HG03060 (cell line): ENCODE measurements around the gene UBE2K.
"Not testable (repeated sequence)": the region's sequence is repeated elsewhere in the genome, so short reads cannot be mapped to it uniquely, and the experiment has no call there.

Experiments
- ATAC-seq: cut with Tn5 transposase; IDR thresholded peaks from one replicate; pipeline ENCODE4 v1.9.1; 2021; ENCODE audit warnings: low read depth, moderate number of reproducible peaks; ENCODE audit not compliant: unreplicated experiment

Gene UBE2K

DNA sequence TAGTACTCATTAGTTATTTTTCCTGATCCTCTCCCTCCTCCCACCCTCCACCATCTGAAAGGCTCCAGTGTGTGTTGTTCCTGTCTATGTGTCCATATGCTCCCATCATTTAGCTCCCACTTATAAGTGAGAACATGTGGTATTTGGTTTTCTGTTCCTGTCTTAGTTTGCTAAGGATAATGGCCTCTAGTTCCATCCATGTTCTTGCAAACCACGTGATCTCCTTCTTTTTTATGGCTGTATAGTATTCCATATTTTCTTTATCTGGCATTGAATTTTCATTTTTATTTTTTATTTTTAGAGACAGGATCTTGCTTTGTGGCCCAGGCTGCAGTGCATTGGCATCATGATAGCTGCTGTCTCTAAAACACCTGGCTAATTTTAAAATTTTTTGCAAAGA lies 11.9 kb upstream of the UBE2K start:
- ATAC-seq: no peak

DNA sequence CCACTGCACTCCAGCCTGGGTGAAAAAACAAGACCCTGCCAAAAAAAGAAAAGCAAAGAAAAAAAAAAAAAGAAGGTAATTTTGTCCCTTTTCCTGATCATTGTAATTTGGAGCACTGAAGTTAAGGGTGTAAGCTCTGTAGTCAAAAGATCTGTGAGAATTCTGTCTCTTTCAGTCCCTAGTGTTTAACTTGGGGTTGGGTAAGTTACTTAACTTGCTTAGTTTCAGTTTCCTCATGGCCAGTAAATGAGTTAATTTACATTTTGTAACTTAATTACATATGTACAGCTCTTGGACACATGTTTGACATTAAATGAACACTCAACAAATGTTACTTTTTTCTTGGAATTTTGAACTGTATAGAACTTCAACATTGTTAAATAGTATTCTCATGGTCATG lies 10.9 kb upstream of the UBE2K start:
- ATAC-seq: no peak

DNA sequence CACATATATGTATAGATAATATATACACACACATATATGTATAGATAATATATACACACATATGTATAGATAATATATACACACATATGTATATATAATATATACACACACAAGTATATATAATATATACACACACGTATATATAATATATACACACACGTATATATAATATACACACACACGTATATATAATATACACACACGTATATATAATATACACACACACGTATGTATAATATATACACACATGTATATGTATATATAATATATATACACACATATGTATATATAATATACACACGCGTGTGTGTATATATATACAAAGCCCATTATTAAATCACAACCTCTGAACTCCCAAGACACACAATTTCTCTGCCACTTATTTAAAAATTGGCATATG lies 8.0 kb upstream of the UBE2K start:
- ATAC-seq: no peak

DNA sequence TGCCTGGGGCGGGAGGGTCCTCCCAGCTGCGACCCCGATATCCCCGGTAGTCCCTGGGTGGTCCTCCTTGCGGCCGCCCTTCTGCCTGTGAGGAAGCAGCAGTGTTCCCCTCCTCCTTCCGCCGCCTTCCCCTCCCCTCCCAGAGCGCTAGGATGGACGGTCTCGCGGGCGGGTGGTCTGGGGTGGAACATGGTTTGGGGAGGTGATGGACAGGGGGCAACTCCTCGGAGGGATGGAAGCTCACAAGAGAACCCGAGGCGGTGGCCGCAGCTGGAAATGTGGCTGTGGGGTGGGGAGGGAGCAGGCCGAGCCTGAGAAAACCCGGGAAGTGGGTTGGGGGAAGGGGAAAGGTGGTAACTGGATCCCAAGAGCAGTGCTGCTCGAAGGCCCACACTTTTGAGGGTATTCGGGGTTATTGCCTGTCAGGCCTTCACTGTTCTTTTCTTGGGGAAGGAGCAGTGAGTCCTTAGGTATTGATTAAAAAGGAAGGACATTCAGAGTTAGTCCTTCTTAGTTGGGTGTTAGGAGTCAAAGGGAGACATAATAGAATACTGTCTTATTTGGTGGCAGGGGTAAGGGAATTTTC lies 581 bp downstream of the UBE2K start:
- no peak for ATAC-seq

DNA sequence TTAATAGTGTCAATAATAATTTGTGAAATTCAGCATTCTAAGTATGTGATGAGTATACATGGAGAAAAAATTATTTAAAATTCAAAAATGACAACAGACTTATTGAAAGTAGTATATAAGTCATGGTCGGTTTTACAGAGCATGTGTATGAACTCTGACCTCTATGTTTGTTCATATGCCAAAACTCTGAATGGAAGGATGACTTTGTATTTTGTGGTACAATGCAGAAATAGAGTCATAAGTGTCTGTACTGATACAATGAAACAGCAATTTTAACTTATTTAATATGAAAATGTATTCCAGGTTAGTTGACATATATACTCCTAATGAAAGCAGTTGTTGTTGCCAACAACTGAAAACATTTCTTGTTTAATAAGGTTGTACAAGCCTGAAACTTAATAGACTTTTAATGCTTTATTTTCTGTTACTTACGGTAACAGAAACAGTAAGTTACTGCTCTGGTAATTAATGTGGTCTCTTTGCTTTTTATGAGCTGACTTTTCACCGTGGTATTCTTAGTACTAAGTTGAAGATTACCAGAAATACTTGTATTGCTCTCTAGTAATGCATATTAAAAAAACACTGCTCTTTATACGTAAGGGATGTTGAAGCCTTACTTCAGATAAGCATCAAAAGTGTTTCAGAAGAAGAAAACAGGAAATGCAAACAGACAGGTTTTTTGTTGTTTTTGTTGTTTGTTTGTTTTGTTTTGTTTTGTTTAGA lies 1.9 kb downstream of the UBE2K start:
- ATAC-seq: no peak

DNA sequence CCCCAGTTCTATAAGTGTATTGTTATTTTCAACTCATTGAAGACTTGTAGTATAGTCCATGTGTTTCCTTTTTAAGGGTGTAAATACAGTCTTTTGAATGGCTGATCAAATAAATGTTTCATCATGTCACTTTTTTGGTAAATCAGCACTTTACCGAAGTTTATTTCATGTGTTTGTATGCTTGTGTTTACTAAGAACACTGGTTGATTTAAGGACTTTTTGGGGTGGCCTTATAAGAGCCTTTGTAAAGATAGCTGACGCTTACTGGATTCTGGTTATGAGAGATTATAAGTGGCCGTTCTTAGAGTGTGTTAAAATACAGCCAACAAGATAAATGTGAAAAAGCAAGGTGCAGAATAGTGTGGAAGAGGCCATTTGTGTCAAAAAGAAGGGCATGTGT lies 2.6 kb downstream of the UBE2K start:
- no peak for ATAC-seq

DNA sequence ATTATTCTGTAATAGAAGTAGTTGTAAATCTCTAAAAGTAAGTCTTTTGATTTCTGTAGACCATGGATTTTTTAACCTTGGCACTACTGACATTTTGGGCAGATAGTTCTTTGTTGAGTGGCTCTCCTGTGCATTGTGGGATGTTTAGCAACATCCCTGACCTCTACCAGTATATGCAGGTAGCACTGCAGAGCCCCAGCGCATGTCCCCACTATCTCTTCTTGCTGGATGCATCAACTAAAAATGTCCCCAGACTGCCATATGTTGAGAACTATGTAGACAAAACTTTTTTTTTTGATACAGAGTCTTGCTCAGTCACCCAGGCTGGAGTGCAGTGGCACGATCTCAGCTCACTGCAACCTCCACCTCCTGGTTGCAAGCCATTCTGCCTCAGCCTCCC lies 4.8 kb downstream of the UBE2K start:
- ATAC-seq: no peak

DNA sequence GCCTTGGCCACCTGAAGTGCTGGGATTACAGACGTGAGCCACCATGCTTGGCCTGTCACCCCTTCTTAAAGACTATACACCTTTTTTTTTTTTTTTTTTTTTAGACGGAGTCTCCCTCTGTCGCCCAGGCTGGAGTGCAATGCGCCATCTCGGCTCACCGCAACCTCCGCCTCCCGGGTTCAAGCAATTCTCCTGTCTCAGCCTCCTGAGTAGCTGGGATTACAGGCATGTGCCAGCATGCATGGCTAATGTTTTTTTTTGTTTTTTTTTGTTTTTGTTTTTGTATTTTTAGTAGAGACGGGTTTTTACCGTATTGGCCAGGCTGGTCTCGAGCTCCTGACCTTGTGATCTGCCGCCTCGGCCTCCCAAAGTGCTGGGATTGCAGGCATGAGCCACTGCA lies 6.9 kb downstream of the UBE2K start:
- not testable (repeated sequence) for ATAC-seq

DNA sequence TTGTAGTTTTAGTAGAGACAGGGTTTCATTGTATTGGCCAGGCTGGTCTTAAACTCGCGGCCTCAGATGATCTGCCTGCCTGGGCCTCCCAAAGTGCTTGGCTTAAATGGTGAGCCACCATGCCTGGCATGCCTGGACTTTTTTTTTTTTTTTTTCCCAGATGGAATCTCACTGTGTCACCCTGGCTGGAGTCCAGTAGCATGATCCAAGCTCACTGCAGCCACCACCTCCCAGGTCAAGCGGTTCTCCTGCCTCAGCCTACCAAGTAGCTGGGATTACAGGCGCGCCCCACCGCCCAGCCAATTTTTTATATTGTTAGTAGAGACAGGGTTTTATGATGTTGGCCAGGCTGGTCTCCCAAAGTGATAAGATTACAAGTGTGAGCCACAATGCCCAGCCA lies 8.4 kb downstream of the UBE2K start:
- no peak for ATAC-seq

DNA sequence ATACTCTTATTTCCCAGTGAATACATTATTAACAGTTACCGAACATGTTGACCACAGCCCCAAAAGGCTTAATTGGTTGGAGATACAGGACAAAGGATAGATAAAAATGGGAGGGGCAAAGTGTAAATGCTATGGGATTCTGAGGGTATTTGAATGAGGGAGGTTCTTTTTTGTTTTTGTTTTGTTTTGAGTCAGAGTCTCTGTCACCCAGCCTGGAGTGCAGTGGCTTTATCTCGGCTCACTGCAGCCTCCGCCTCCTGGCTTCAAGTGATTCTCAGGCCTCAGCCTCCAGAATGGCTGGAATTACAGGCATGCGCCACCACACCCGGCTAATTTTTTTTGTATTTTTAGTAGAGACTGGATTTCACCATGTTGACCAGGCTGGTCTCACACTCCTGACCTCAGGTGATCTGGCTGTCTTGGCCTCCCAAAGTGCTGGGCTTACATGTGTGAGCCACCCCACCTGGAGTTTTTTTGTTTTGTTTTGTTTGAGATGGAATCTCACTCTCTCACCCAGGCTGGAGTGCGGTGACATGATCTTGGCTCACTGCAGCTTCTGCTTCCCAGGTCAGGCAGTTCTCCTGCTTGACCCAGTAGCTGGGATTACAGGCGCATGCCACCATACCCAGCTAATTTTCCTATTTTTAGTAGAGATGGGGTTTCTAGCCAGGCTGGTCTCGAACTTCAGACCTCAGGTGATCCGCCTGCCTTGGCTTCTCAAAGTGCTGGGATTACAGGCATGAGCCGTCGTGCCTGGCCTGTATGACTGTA lies 9.0 kb downstream of the UBE2K start:
- ATAC-seq: no peak

DNA sequence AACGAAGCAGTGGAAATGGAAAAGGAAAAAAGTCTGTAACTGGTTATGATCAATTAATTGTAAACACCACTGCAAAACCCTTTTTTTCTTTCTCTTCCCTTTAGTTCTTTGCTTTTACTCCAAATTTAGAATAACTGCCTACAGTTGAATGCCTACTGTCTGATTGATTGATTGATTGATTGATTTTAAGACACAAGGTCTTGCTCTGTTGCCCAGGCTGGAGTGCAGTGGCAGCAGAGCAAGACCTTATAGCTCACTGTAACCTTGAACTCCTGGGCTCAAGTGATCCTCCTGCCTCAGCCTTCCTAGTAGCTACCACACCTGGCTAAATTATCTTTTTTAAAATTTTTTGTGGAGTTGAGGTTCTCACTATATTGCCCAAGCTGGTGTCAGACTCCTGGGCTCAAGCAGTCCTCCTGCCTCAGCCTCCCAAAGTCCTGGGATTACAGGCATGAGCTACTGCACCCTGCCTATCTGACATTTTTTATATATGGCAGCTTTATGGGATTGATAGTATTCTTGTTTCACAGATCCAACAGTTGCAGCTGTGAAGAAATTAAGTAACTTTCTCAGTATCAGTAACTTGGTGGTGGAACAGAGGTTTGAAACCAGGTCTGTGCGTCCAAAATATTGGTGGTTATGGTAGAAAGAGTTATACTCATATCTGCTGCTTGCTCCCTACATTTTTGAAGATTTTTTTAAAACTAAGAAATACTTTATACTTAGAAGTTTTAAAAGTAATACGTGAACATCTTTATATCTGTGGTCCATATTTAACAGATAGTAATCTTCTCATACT lies 12.4 kb downstream of the UBE2K start:
- ATAC-seq: no peak

DNA sequence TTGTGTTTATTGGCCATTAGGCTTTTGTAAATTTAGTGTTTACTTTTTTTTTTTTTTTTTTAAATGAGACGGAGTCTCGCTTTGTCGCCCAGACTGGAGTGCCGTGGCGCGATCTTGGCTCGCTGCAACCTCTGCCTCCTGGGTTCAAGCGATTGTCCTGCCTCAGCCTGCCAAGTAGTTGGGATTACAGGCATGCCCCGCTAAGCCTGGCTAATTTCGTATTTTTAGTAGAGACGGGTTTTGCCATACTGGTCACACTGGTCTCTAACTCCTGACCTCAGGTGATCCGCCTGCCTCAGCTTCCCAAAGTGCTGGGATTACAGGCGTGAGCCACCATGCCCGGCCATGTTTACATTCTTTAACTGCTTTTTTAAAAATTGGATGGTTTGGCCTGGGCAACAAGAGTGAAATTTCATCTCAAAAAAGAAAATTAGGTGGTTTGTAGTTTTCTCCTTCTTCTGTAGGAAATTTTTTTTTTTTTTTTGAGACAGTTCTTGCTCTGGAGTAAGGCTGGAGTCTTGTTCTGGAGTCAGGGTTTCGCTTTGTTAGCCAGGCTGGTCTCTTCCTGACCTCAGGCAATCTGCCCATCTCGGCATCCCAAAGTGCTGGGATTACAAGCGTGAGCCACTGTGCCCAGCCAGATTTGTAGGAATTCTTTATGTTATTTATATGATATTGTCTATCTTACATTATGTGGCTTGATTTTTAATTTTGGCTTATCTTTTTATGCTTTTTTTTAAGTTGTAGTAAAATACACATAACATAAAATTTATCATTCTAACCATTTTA lies 15.1 kb downstream of the UBE2K start:
- no peak for ATAC-seq

DNA sequence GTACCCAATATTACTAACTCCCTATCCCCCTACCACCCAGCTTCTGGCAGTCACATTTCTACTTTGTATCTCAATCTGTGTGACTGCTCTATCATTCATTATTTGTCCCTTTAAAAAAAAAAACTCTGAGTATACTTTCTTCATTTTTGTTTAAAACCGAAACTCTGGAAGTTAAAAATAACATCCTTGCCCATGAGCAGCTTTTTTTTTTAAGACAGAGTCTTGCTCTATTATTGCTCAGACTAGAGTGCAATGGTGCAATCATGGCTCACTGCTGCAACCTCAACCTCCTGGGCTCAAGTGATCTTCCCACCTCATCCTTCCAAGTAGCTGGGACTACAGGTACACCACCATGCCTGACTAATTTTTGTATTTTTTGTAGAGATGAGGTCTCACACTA lies 15.8 kb downstream of the UBE2K start:
- no peak for ATAC-seq

DNA sequence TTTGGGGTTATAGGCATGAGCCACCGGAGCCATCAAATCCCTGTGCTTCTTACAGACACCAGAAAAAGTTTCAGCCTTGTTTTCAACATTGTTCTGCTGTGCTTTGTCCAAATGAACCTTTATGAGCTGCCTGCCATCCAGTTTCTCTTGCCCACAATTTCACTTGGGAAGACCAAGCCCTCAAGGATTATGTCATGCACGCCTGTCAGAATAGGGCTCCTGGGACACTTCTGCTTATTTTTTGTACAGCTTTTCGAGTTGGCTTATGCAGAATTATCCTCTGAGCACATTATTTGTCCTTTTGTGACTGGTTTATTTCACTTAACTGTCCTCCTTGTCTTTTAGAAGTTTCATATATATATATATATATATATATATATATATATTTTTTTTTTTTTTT lies 16.2 kb downstream of the UBE2K start:
- ATAC-seq: no peak

DNA sequence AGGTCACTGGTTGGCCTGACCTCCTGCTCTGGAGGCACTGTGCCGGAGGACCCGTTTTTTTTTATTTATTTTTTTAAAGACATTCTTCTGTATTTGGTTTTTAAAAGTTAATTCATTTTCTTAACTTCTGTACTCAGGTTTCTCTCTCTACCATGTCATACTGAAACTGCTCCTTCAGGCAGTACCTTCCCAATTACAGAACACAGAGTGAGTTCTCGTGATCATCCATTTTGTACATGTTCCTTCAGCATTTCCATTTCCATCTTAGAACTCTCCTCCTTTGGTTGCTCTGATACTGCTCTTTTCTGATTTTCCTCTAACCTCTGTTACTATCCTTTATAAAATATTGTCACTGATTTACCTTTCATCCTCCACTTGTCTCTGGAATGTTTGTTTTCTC lies 17.9 kb downstream of the UBE2K start:
- no peak for ATAC-seq

DNA sequence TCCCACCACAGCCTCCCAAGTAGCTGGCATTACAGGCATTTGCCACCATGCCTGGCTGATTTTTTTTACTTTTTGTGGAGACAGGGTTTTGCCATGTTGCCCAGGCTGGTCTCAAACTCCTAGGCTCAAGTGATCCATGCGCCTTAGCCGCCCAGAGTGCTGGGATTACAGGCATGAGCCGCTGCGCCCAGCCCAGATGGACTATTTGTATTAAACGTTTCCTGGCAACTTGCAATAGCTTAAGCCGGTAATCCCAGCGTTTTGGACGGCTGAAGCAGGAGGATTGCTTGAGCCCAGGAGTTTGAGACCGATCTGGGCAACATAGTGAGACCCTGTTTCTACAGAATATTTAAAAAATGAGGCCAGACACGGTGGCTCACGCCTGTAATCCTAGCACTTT lies 18.4 kb downstream of the UBE2K start:
- ATAC-seq: no peak

DNA sequence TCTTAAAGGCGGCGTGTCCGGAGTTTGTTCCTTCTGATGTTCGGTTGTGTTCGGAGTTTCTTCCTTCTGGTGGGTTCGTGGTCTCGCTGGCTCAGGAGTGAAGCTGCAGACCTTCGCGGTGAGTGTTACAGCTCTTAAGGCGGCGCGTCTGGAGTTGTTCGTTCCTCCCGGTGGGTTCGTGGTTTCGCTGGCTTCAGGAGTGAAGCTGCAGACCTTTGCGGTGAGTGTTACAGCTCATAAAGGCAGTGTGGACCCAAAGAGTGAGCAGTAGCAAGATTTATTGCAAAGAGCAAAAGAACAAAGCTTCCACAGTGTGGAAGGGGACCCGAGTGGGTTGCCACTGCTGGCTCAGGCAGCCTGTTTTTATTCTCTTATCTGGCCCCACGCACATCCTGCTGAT lies 19.8 kb downstream of the UBE2K start:
- ATAC-seq: not testable (repeated sequence)

DNA sequence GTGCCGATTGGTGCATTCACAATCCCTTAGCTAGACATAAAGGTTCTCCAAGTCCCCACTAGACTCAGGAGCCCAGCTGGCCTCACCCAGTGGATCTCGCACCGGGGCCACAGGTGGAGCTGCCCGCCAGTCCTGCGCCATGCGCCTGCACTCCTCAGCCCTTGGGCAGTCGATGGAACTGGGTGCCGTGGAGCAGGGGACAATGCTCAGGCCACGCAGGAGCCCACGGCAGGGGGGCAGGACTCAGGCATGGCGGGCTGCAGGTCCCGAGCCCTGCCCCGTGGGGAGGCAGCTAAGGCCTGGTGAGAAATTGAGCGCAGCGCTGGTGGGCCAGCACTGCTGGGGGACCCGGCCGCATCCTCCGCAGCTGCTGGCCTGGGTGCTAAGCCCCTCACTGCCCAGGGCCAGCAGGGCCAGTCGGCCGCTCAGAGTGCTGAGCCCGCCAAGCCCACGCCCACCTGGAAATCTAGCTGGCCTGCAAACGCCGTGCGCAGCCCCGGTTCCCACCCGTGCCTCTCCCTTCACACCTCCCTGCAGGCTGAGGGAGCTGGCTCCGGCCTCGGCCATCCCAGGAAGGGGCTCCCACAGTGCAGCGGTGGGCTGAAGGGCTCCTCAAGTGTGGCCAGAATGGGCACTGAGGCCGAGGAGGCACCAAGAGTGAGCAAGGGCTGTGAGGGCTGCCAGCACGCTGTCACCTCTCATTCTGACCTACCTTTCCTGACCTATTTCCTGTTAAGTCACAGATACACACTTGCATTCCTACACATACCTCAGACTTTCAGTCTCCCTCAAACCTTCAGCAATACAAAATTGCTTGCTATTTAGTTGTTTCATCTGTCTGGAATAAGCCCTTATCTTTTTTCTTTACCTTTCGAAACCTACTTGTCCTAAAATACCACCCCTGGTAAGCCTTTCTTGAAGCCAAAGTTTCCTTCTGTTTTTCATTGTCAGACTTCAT lies 20.7 kb downstream of the UBE2K start:
- no peak for ATAC-seq
